Measurements from ENCODE around the gene VASH2.

VASH2 gene

GRCh38 chr1:212914789-212915188 lies 35.6 kb upstream of the VASH2 start:
- no peak overlapping the region for H3K9ac ChIP-seq (ENCODE audit: low read depth in 1 of 2, low read length in 2 of 2)

GRCh38 chr1:212915245-212916091 lies 34.9 kb upstream of the VASH2 start:
- H3K27ac ChIP-seq (ENCODE audit: low read depth in 2 of 2, low read length in 2 of 2), result no peak overlapping the region
- no peaks in the 10 kb centered on the region for H3K9me3 ChIP-seq (ENCODE audit: control insufficient read depth in 2 of 2, low read length in 2 of 2)
- H3K36me3 ChIP-seq (ENCODE audit: control insufficient read depth in 2 of 2, insufficient read depth in 2 of 2, low read length in 2 of 2), result no peaks in the 10 kb centered on the region
- H3K4me1 ChIP-seq (ENCODE audit: control insufficient read depth in 2 of 2, insufficient read depth in 2 of 2, low read length in 2 of 2), result peaks cover 0 to 2% of the 10 kb centered on the region in 2 donors
- no peaks in the 10 kb centered on the region for H3K27me3 ChIP-seq (ENCODE audit: control insufficient read depth in 2 of 2, insufficient read depth in 2 of 2, low read length in 2 of 2)
- no peak overlapping the region for H3K4me3 ChIP-seq (ENCODE audit: low read length in 2 of 2)
- H3K9ac ChIP-seq (ENCODE audit: low read depth in 1 of 2, low read length in 2 of 2), result no peak overlapping the region

More at GRCh38 chr1:212914789-212915188, 35.6 kb upstream of the VASH2 start:
- Histone ChIP-seq H3K4me3 (ENCODE audit: low read length in 2 of 2) (no peak overlapping the region), H3K9me3 (ENCODE audit: control insufficient read depth in 2 of 2, low read length in 2 of 2) (no peaks in the 10 kb centered on the region), H3K4me1 (ENCODE audit: control insufficient read depth in 2 of 2, insufficient read depth in 2 of 2, low read length in 2 of 2) (peaks cover 0 to 2% of the 10 kb centered on the region in 2 donors), H3K36me3 (ENCODE audit: control insufficient read depth in 2 of 2, insufficient read depth in 2 of 2, low read length in 2 of 2) (no peaks in the 10 kb centered on the region), H3K27me3 (ENCODE audit: control insufficient read depth in 2 of 2, insufficient read depth in 2 of 2, low read length in 2 of 2) (no peaks in the 10 kb centered on the region), H3K27ac (ENCODE audit: low read depth in 2 of 2, low read length in 2 of 2) (no peak overlapping the region)

GRCh38 chr1:212916481-212917133 lies 33.7 kb upstream of the VASH2 start:
- H3K9ac ChIP-seq (ENCODE audit: low read depth in 1 of 2, low read length in 2 of 2), result no peak overlapping the region
- H3K9me3 ChIP-seq (ENCODE audit: control insufficient read depth in 2 of 2, low read length in 2 of 2), result no peaks in the 10 kb centered on the region
- no peak overlapping the region for H3K27ac ChIP-seq (ENCODE audit: low read depth in 2 of 2, low read length in 2 of 2)
- H3K36me3 ChIP-seq (ENCODE audit: control insufficient read depth in 2 of 2, insufficient read depth in 2 of 2, low read length in 2 of 2), result no peaks in the 10 kb centered on the region
- H3K4me3 ChIP-seq (ENCODE audit: low read length in 2 of 2), result no peak overlapping the region
- peaks cover 0 to 2% of the 10 kb centered on the region in 2 donors for H3K4me1 ChIP-seq (ENCODE audit: control insufficient read depth in 2 of 2, insufficient read depth in 2 of 2, low read length in 2 of 2)
- H3K27me3 ChIP-seq (ENCODE audit: control insufficient read depth in 2 of 2, insufficient read depth in 2 of 2, low read length in 2 of 2), result peaks cover 0 to 2% of the 10 kb centered on the region in 2 donors

GRCh38 chr1:212917134-212917485 lies 33.2 kb upstream of the VASH2 start:
- Histone ChIP-seq H3K4me1 (ENCODE audit: control insufficient read depth in 2 of 2, insufficient read depth in 2 of 2, low read length in 2 of 2) (peaks cover 0 to 2% of the 10 kb centered on the region in 2 donors), H3K27me3 (ENCODE audit: control insufficient read depth in 2 of 2, insufficient read depth in 2 of 2, low read length in 2 of 2) (peaks cover 0 to 2% of the 10 kb centered on the region in 2 donors), H3K27ac (ENCODE audit: low read depth in 2 of 2, low read length in 2 of 2) (no peak overlapping the region), H3K36me3 (ENCODE audit: control insufficient read depth in 2 of 2, insufficient read depth in 2 of 2, low read length in 2 of 2) (no peaks in the 10 kb centered on the region), H3K9ac (ENCODE audit: low read depth in 1 of 2, low read length in 2 of 2) (no peak overlapping the region), H3K9me3 (ENCODE audit: control insufficient read depth in 2 of 2, low read length in 2 of 2) (no peaks in the 10 kb centered on the region), H3K4me3 (ENCODE audit: low read length in 2 of 2) (no peak overlapping the region)

GRCh38 chr1:212917858-212918257 lies 32.5 kb upstream of the VASH2 start:
- peaks cover 0 to 2% of the 10 kb centered on the region in 2 donors for H3K27me3 ChIP-seq (ENCODE audit: control insufficient read depth in 2 of 2, insufficient read depth in 2 of 2, low read length in 2 of 2)
- H3K9ac ChIP-seq (ENCODE audit: low read depth in 1 of 2, low read length in 2 of 2), result no peak overlapping the region
- H3K9me3 ChIP-seq (ENCODE audit: control insufficient read depth in 2 of 2, low read length in 2 of 2), result no peaks in the 10 kb centered on the region
- no peak overlapping the region for H3K27ac ChIP-seq (ENCODE audit: low read depth in 2 of 2, low read length in 2 of 2)
- peaks cover 0 to 2% of the 10 kb centered on the region in 2 donors for H3K4me1 ChIP-seq (ENCODE audit: control insufficient read depth in 2 of 2, insufficient read depth in 2 of 2, low read length in 2 of 2)
- H3K36me3 ChIP-seq (ENCODE audit: control insufficient read depth in 2 of 2, insufficient read depth in 2 of 2, low read length in 2 of 2), result no peaks in the 10 kb centered on the region
- H3K4me3 ChIP-seq (ENCODE audit: low read length in 2 of 2), result no peak overlapping the region

- peaks cover 0 to 2% of the 10 kb centered on the region in 2 donors for H3K4me1 ChIP-seq (ENCODE audit: control insufficient read depth in 2 of 2, insufficient read depth in 2 of 2, low read length in 2 of 2)
- H3K27ac ChIP-seq (ENCODE audit: low read depth in 2 of 2, low read length in 2 of 2), result no peak overlapping the region
- H3K9me3 ChIP-seq (ENCODE audit: control insufficient read depth in 2 of 2, low read length in 2 of 2), result no peaks in the 10 kb centered on the region
- H3K36me3 ChIP-seq (ENCODE audit: control insufficient read depth in 2 of 2, insufficient read depth in 2 of 2, low read length in 2 of 2), result no peaks in the 10 kb centered on the region
- peaks cover 0 to 2% of the 10 kb centered on the region in 2 donors for H3K27me3 ChIP-seq (ENCODE audit: control insufficient read depth in 2 of 2, insufficient read depth in 2 of 2, low read length in 2 of 2)
- H3K9ac ChIP-seq (ENCODE audit: low read depth in 1 of 2, low read length in 2 of 2), result no peak overlapping the region
- H3K4me3 ChIP-seq (ENCODE audit: low read length in 2 of 2), result no peak overlapping the region
Measured at GRCh38 chr1:212918824-212919223, 31.5 kb upstream of the VASH2 start.

- Histone ChIP-seq H3K36me3 (ENCODE audit: control insufficient read depth in 2 of 2, insufficient read depth in 2 of 2, low read length in 2 of 2) (no peaks in the 10 kb centered on the region), H3K4me3 (ENCODE audit: low read length in 2 of 2) (no peak overlapping the region), H3K27ac (ENCODE audit: low read depth in 2 of 2, low read length in 2 of 2) (no peak overlapping the region), H3K9ac (ENCODE audit: low read depth in 1 of 2, low read length in 2 of 2) (no peak overlapping the region), H3K4me1 (ENCODE audit: control insufficient read depth in 2 of 2, insufficient read depth in 2 of 2, low read length in 2 of 2) (peaks cover 0 to 2% of the 10 kb centered on the region in 2 donors), H3K9me3 (ENCODE audit: control insufficient read depth in 2 of 2, low read length in 2 of 2) (no peaks in the 10 kb centered on the region), H3K27me3 (ENCODE audit: control insufficient read depth in 2 of 2, insufficient read depth in 2 of 2, low read length in 2 of 2) (peaks cover 0 to 2% of the 10 kb centered on the region in 2 donors)
Measured at GRCh38 chr1:212920246-212920645, 30.1 kb upstream of the VASH2 start.

GRCh38 chr1:212920896-212921295 lies 29.4 kb upstream of the VASH2 start:
- Histone ChIP-seq H3K4me3 (ENCODE audit: low read length in 2 of 2) (no peak overlapping the region), H3K27ac (ENCODE audit: low read depth in 2 of 2, low read length in 2 of 2) (no peak overlapping the region), H3K4me1 (ENCODE audit: control insufficient read depth in 2 of 2, insufficient read depth in 2 of 2, low read length in 2 of 2) (peaks cover 0 to 2% of the 10 kb centered on the region in 2 donors), H3K27me3 (ENCODE audit: control insufficient read depth in 2 of 2, insufficient read depth in 2 of 2, low read length in 2 of 2) (peaks cover 0 to 2% of the 10 kb centered on the region in 2 donors), H3K36me3 (ENCODE audit: control insufficient read depth in 2 of 2, insufficient read depth in 2 of 2, low read length in 2 of 2) (no peaks in the 10 kb centered on the region), H3K9ac (ENCODE audit: low read depth in 1 of 2, low read length in 2 of 2) (no peak overlapping the region), H3K9me3 (ENCODE audit: control insufficient read depth in 2 of 2, low read length in 2 of 2) (no peaks in the 10 kb centered on the region)

- Histone ChIP-seq H3K27me3 (ENCODE audit: control insufficient read depth in 2 of 2, insufficient read depth in 2 of 2, low read length in 2 of 2) (peaks cover 0 to 2% of the 10 kb centered on the region in 2 donors), H3K27ac (ENCODE audit: low read depth in 2 of 2, low read length in 2 of 2) (no peak overlapping the region), H3K4me1 (ENCODE audit: control insufficient read depth in 2 of 2, insufficient read depth in 2 of 2, low read length in 2 of 2) (no peaks in the 10 kb centered on the region), H3K4me3 (ENCODE audit: low read length in 2 of 2) (no peak overlapping the region), H3K36me3 (ENCODE audit: control insufficient read depth in 2 of 2, insufficient read depth in 2 of 2, low read length in 2 of 2) (no peaks in the 10 kb centered on the region), H3K9me3 (ENCODE audit: control insufficient read depth in 2 of 2, low read length in 2 of 2) (no peaks in the 10 kb centered on the region), H3K9ac (ENCODE audit: low read depth in 1 of 2, low read length in 2 of 2) (no peak overlapping the region)
Measured at GRCh38 chr1:212922016-212922415, 28.3 kb upstream of the VASH2 start.

- Histone ChIP-seq H3K9me3 (ENCODE audit: control insufficient read depth in 2 of 2, low read length in 2 of 2) (no peaks in the 10 kb centered on the region), H3K36me3 (ENCODE audit: control insufficient read depth in 2 of 2, insufficient read depth in 2 of 2, low read length in 2 of 2) (no peaks in the 10 kb centered on the region), H3K4me3 (ENCODE audit: low read length in 2 of 2) (no peak overlapping the region), H3K27me3 (ENCODE audit: control insufficient read depth in 2 of 2, insufficient read depth in 2 of 2, low read length in 2 of 2) (no peaks in the 10 kb centered on the region), H3K27ac (ENCODE audit: low read depth in 2 of 2, low read length in 2 of 2) (no peak overlapping the region), H3K4me1 (ENCODE audit: control insufficient read depth in 2 of 2, insufficient read depth in 2 of 2, low read length in 2 of 2) (no peaks in the 10 kb centered on the region), H3K9ac (ENCODE audit: low read depth in 1 of 2, low read length in 2 of 2) (no peak overlapping the region)
Measured at GRCh38 chr1:212926372-212926771, 24.0 kb upstream of the VASH2 start.

Measured in mucosa of rectum (tissue), 2 donors.